HFFc6 (cell line): ENCODE results near the gene RGS16. TPM values are rescaled to one million over a fixed set of nuclear protein-coding genes. Genes with fewer than 3 reads are reported as not detected.

Experiments
- DNase-seq: peaks from one replicate; pipeline ENCODE4 v3.0.0-alpha.2; 2018
- H3K27ac Mint-ChIP-seq: 2 replicates; pipeline ENCODE4 v1.8.0; 2020; ENCODE audit warnings: mild to moderate bottlenecking, mixed read lengths
- H3K27me3 Mint-ChIP-seq: 2 replicates; pipeline ENCODE4 v1.8.0; 2021; ENCODE audit warnings: mild to moderate bottlenecking, moderate library complexity, mixed read lengths; ENCODE audit not compliant: insufficient read depth
- H3K36me3 Mint-ChIP-seq: 2 replicates; pipeline ENCODE4 v1.8.0; 2021; ENCODE audit warnings: low read depth, mixed read lengths
- H3K4me1 Mint-ChIP-seq: 2 replicates; pipeline ENCODE4 v1.8.0; 2020; ENCODE audit warnings: low read depth, mixed read lengths
- H3K4me3 Mint-ChIP-seq: 2 replicates; pipeline ENCODE4 v1.8.0; 2020; ENCODE audit warnings: mild to moderate bottlenecking, moderate library complexity, mixed read lengths
- H3K9me3 Mint-ChIP-seq: 2 replicates; pipeline ENCODE4 v1.8.0; 2020; ENCODE audit warnings: mild to moderate bottlenecking, mixed read lengths
- total RNA-seq, 6 experiments: library from RNA; stranded (reverse); fragmentation: NEBNext Ultra II Directional; extraction: Animal tissue kit (Norgen Biotek cat#: 25700); gene quantifications; 2 replicates in 1 of 6; 3 replicates in 5 of 6; pipeline ENCODE4 v1.2.3, GENCODE V29; 2021
- TF ChIP-seq, protein P1 (sequence below): fragments of 200-600 bp; sonication (generic); IDR thresholded peaks from 2 replicates; pipeline ENCODE4 v1.5.0; 2021; ENCODE audit warnings: antibody characterized with exemption, mild to moderate bottlenecking

Gene RGS16
- total RNA-seq, 6 experiments from 2014 or later = 0.31 to 0.59 (median 0.39) TPM

DNA sequence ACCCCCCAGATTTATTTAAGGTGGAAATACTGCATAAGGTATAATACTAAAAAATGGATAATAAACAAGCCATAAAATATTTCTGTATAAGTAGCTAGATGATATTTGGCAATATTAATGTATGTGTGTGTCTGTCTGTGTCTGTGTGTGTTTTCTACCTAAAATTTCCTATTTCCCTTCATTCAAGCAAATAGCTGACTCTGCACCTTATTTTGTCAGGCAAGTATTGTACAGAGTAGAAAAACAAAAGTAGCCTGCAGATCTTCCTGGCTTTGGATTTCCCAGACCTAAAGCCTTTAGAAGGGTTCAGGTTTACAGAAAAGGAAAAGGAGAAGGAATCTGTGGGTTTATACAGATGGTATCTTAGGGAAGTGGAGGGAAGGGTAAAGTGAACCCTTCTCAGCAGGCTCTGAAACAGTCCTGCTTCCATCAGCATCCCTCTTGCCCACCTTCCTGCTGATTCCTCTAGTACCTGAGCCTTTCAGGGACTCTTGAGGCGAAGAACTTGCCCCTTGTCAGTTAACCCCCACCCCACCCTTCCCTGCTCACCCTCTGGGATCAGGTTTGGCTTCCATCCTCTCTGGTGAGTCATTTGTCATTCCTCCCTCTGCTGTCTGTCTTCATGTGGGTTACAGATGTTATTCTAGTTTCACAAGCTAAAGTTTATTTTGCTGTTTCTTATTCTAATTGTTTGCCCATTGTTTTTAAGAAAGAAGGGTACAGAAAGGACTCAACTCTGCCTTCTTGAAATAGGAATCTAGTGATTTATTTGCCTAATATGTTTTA is 21.7 kb upstream of the RGS16 start:
- no peak overlapping the region for H3K4me3 Mint-ChIP-seq
- DNase-seq = no peak

DNA sequence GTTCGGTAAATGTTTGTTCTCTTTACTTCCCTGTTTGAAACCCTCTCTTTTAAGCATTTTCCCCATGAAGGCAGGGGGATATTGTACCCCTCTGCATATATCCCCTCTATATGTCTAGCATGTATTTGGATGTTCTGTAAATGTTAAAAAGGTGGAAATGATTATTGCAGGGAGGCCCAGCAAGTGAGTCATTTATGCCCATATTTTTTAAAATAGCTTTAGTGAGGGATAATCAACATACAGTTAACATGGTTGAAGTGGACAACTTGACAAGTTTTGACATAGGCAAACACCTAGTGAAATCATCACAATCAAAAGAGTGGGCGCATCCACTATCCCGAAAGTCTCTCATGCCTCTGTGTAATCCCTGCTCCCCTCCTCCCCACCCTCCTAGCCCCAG is 20.8 kb upstream of the RGS16 start:
- DNase-seq = no peak
- TF ChIP-seq, protein P1, sequence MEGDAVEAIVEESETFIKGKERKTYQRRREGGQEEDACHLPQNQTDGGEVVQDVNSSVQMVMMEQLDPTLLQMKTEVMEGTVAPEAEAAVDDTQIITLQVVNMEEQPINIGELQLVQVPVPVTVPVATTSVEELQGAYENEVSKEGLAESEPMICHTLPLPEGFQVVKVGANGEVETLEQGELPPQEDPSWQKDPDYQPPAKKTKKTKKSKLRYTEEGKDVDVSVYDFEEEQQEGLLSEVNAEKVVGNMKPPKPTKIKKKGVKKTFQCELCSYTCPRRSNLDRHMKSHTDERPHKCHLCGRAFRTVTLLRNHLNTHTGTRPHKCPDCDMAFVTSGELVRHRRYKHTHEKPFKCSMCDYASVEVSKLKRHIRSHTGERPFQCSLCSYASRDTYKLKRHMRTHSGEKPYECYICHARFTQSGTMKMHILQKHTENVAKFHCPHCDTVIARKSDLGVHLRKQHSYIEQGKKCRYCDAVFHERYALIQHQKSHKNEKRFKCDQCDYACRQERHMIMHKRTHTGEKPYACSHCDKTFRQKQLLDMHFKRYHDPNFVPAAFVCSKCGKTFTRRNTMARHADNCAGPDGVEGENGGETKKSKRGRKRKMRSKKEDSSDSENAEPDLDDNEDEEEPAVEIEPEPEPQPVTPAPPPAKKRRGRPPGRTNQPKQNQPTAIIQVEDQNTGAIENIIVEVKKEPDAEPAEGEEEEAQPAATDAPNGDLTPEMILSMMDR = no peak
- Mint-ChIP-seq H3K27me3 (peaks cover 13% of the 10 kb centered on the region), H3K4me3 (no peak overlapping the region), H3K36me3 (no peaks in the 10 kb centered on the region; the same call in 1 of the 2 replicates), H3K4me1 (peaks cover 20% of the 10 kb centered on the region), H3K27ac (no peak overlapping the region), H3K9me3 (no peaks in the 10 kb centered on the region)

More for the DNA sequence above, 21.7 kb upstream of the RGS16 start:
- TF ChIP-seq, protein P1 = no peak
- H3K4me1 Mint-ChIP-seq = peaks cover 29% of the 10 kb centered on the region
- no peak overlapping the region for H3K27ac Mint-ChIP-seq
- no peaks in the 10 kb centered on the region for H3K36me3 Mint-ChIP-seq
- H3K27me3 Mint-ChIP-seq = peaks cover 10% of the 10 kb centered on the region
- no peaks in the 10 kb centered on the region for H3K9me3 Mint-ChIP-seq

DNA sequence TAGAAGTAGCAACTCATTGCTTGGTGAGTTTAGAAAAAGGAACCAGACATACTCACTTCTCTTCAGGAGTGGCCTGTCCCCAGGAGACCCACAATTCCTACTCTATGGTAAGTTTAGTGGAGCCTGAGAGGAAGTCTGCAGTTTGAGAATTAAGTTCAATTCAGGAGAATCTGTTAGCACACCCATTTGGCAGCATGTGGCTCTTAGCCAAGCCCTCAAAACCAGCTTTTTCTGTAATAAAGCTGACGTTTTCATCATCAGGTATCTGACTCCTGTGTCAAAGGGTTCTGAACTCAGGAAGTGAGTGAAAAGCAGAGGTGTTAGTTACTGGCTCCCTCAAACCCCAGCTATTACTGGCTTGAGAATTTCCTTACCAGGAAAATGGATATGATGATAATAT is 20.4 kb upstream of the RGS16 start:
- Mint-ChIP-seq H3K4me3 (no peak overlapping the region), H3K36me3 (no peaks in the 10 kb centered on the region; the same call in 1 of the 2 replicates), H3K27me3 (peaks cover 13% of the 10 kb centered on the region), H3K9me3 (no peaks in the 10 kb centered on the region), H3K4me1 (peaks cover 20% of the 10 kb centered on the region), H3K27ac (no peak overlapping the region)
- TF ChIP-seq, protein P1 = no peak
- DNase-seq = no peak

DNA sequence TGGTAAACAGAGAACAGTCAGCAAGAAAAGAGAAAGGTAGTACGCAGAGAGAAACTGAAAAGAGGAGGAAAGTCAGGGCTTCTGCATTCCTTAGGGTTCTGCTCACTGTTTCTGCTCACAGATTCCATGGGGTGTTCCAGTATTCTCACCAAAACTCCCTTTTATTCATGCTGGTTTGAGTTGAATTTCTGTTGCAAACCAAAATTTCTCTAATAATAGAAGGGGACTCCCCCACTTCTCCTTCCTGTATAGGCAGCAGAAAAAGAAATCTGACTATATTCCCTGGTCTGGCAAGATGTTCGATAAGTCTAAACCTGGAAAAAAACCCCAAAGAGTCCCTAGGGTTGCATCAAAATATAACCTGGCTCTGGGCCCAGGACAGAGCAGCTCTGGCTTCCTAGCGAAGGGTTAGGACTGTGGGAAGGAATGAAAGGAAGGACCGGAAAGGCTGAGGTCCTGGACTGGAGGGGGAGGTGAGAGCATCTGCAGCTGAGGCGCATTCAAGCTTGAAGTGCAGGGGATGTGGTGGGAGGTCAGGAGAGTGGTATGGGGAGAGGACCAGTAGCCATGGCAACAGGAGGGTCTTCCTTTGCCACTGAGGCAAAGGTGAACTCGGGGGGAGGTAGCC is 18.8 kb upstream of the RGS16 start:
- Mint-ChIP-seq H3K4me3 (no peak overlapping the region), H3K4me1 (peaks cover 22% of the 10 kb centered on the region), H3K9me3 (no peaks in the 10 kb centered on the region), H3K27me3 (peaks cover 13% of the 10 kb centered on the region; the same call in 1 of the 2 replicates), H3K36me3 (no peaks in the 10 kb centered on the region; the same call in 1 of the 2 replicates), H3K27ac (no peak overlapping the region)
- no peak for DNase-seq
- TF ChIP-seq, protein P1 = no peak

DNA sequence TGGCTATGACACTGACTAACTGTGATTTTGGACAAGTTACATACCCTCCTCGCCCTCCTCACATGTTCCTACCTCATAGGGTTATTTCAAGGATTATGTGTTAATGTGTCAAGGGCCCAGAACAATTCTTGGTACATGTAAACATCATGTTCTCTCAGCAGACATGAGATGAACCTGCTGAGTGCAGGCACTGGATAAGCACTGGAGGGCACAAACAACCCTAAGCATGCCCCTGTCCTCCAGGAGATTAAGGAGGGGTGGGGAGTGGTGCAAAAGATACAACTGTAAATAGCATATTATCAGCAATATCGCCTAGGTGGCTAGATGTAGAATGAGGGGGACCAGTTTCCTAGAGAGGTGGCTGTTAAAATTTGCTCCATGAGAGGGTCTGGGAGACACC is 17.7 kb upstream of the RGS16 start:
- peaks cover 32% of the 10 kb centered on the region for H3K4me1 Mint-ChIP-seq

More for the DNA sequence above, 17.7 kb upstream of the RGS16 start:
- DNase-seq = no peak
- Mint-ChIP-seq H3K4me3 (no peak overlapping the region), H3K27me3 (peaks cover 13% of the 10 kb centered on the region), H3K36me3 (no peaks in the 10 kb centered on the region; the same call in 1 of the 2 replicates), H3K9me3 (no peaks in the 10 kb centered on the region), H3K27ac (no peak overlapping the region)
- TF ChIP-seq, protein P1 = no peak
